Panc1 (cell line): ENCODE results near the gene SEBOX. TPM values are rescaled to one million over a fixed set of nuclear protein-coding genes. Genes with fewer than 3 reads are reported as not detected.

Experiments used
- ATAC-seq: fragments of 200-7000 bp; cut with Tn5 transposase; 2 replicates; pipeline ENCODE4 v1.9.1; 2020; ENCODE audit warnings: mild to moderate bottlenecking, moderate library complexity
- BruUV-seq: library from RNA; stranded (reverse); fragments of 400-500 nt; replicated peaks from 2 replicates; lab custom pipeline; 2021; lab: Mats Ljungman, UMichigan
- CTCF ChIA-PET: fragments of 300-600 bp; sonication (Branson Sonifier 250); formaldehyde crosslinking; loops from one replicate; lab custom pipeline; 2022; ENCODE audit warnings: antibody characterized with exemption; lab: Charles Lee
- POLR2A ChIA-PET: fragments of 300-600 bp; sonication (Branson Sonifier 250); formaldehyde crosslinking; loops from one replicate; lab custom pipeline; 2022; ENCODE audit warnings: antibody characterized with exemption; lab: Charles Lee
- DNase-seq: peaks from one replicate; pipeline ENCODE4 v3.0.0-alpha.2; 2010; ENCODE audit warnings: low read depth, low spot score
- H3K27ac ChIP-seq: 2 replicates; pipeline ENCODE4 v1.5.1; 2011; ENCODE audit warnings: mild to moderate bottlenecking, low read length, inconsistent platforms
- H3K27me3 ChIP-seq: fragments of 200-500 bp; sonication (Bioruptor generic); 2 replicates; pipeline ENCODE4 v1.6.0; 2014; ENCODE audit warnings: low read length, inconsistent platforms; ENCODE audit not compliant: control insufficient read depth, insufficient read depth
- H3K36me3 ChIP-seq: fragments of 200-500 bp; sonication (Bioruptor generic); 2 replicates; pipeline ENCODE4 v1.5.1; 2014; ENCODE audit warnings: inconsistent platforms, mild to moderate bottlenecking, low read length, moderate library complexity; ENCODE audit not compliant: control insufficient read depth, insufficient read depth
- H3K4me1 ChIP-seq: 2 replicates; pipeline ENCODE4 v1.5.1; 2011; ENCODE audit warnings: inconsistent platforms, mild to moderate bottlenecking, low read length, moderate library complexity; ENCODE audit not compliant: control insufficient read depth, insufficient read depth
- H3K4me3 ChIP-seq, 2 experiments: 2 replicates each; pipeline ENCODE4 v1.5.1; 2011 to 2012; ENCODE audit warnings: low read depth in 2 of 2, low read length in 2 of 2, mild to moderate bottlenecking in 2 of 2, inconsistent platforms in 1 of 2, moderate library complexity in 1 of 2
- H3K9me3 ChIP-seq: fragments of 200-500 bp; sonication (Bioruptor generic); 2 replicates; pipeline ENCODE4 v1.5.1; 2014; ENCODE audit warnings: low read depth, mild to moderate bottlenecking, inconsistent platforms, low read length, moderate library complexity; ENCODE audit not compliant: control insufficient read depth, insufficient read depth
- CTCF ChIP-seq: fragments of 450-650 bp; IDR thresholded peaks from 2 replicates; pipeline ENCODE4 v1.5.1; 2017; ENCODE audit warnings: mild to moderate bottlenecking
- POLR2AphosphoS5 ChIP-seq: IDR thresholded peaks from 2 replicates; pipeline ENCODE4 v1.6.1; 2012; ENCODE audit warnings: mild to moderate bottlenecking, low read depth, low read length, moderate library complexity
- REST ChIP-seq, 2 experiments: IDR thresholded peaks; 2 replicates each; pipeline ENCODE4 v1.6.1; 2011 to 2012; ENCODE audit warnings: low read depth in 2 of 2, control low read depth in 1 of 2, low read length in 1 of 2, mild to moderate bottlenecking in 1 of 2, moderate library complexity in 1 of 2; ENCODE audit not compliant: insufficient read depth in 1 of 2
- SIN3A ChIP-seq: IDR thresholded peaks from 2 replicates; pipeline ENCODE4 v1.6.1; 2012; ENCODE audit warnings: low read depth, mild to moderate bottlenecking, low read length, moderate library complexity, borderline replicate concordance; ENCODE audit not compliant: insufficient read depth
- TCF7L2 ChIP-seq: IDR thresholded peaks from 2 replicates; pipeline ENCODE4 v1.6.1; 2011; ENCODE audit warnings: mild to moderate bottlenecking, low read depth, low read length, inconsistent platforms
- in situ Hi-C: cut with HindIII; loops from 2 replicates; pipeline ENCODE4 v1.10.0; 2016; ENCODE audit warnings: low sequenced_read_pairs, low pct_unique_long_range_greater_than_20kb
- intact Hi-C: fragments of 100-400 bp; cut with micrococcal nuclease; formaldehyde crosslinking; loops from one replicate; pipeline ENCODE4 v1.10.0; 2022; ENCODE audit not compliant: unreplicated experiment
- total RNA-seq: library from RNA; stranded (reverse); gene quantifications from one replicate; pipeline ENCODE4 v1.2.1, GENCODE V29; 2021; ENCODE audit not compliant: unreplicated experiment

Gene SEBOX
- total RNA-seq, 1 experiment from 2014 or later: not detected

GRCh38 chr17:28385037-28385400 is 20.0 kb upstream of the SEBOX start:
- CTCF ChIA-PET: interaction anchor here (0.6 kb wide), 1 partner anchor 82 kb away, joined by 4 read pairs; no protein-coding TSS in a partner anchor
- in situ Hi-C loops: no loop called here

GRCh38 chr17:28384281-28385036 is 19.5 kb upstream of the SEBOX start:
- Histone ChIP-seq H3K4me1 (no peaks in the 10 kb centered on the region), H3K27ac (no peak overlapping the region), H3K27me3 (no peaks in the 10 kb centered on the region), H3K4me3 (peak overlapping the region; percentile 16 to 26), H3K36me3 (no peaks in the 10 kb centered on the region), H3K9me3 (no peaks in the 10 kb centered on the region)
- in situ Hi-C loops: no loop called here
- intact Hi-C loops: no loop called here
- ChIA-PET POLR2A (interaction anchor here (0.6 kb wide), 1 partner anchor 1006 kb away, joined by 3 read pairs; no protein-coding TSS in a partner anchor), CTCF (interaction anchor here (0.6 kb wide), 1 partner anchor 82 kb away, joined by 4 read pairs; no protein-coding TSS in a partner anchor)
- no TSS peak for BruUV-seq
- ATAC-seq (peak; percentile 65), DNase-seq (no peak)
- no peak for TF ChIP-seq CTCF
- no peak for TF ChIP-seq REST (IDR thresholded peaks at IDR 0.05; ENCODE audit: insufficient read depth in 1 of 2, low read depth in 2 of 2, low read length in 1 of 2)
- no peak for TF ChIP-seq TCF7L2
- no peak for TF ChIP-seq POLR2AphosphoS5

More at GRCh38 chr17:28385037-28385400, 20.0 kb upstream of the SEBOX start:
- intact Hi-C loops: no loop called here
- no peaks in the 10 kb centered on the region for H3K27me3 ChIP-seq
- no peaks in the 10 kb centered on the region for H3K9me3 ChIP-seq
- H3K4me1 ChIP-seq: no peaks in the 10 kb centered on the region
- TF ChIP-seq REST (IDR thresholded peaks at IDR 0.05; ENCODE audit: insufficient read depth in 1 of 2, low read depth in 2 of 2, low read length in 1 of 2) (no peak), SIN3A (no peak), POLR2AphosphoS5 (no peak), TCF7L2 (no peak), CTCF (no peak)
- no peak for ATAC-seq
- H3K36me3 ChIP-seq: no peaks in the 10 kb centered on the region
- no peak overlapping the region for H3K4me3 ChIP-seq
- DNase-seq: no peak
- POLR2A ChIA-PET: interaction anchor here (0.6 kb wide), 1 partner anchor 1006 kb away, joined by 3 read pairs; no protein-coding TSS in a partner anchor
- no peak overlapping the region for H3K27ac ChIP-seq
- no TSS peak for BruUV-seq
